NCI-H128 (cell line): ENCODE results near the gene GRAMD2B.
A peak's percentile ranks its signal among the peaks of the same experiment; 100 is the strongest.
"Not testable (repeated sequence)": the region's sequence is repeated elsewhere in the genome, so short reads cannot be mapped to it uniquely, and the experiment has no call there.

Experiments
- DNase-seq: peaks from one replicate; lab custom pipeline; 2025; ENCODE audit not compliant: unreplicated experiment; lab: John Stamatoyannopoulos, UW

Gene GRAMD2B, protein sequence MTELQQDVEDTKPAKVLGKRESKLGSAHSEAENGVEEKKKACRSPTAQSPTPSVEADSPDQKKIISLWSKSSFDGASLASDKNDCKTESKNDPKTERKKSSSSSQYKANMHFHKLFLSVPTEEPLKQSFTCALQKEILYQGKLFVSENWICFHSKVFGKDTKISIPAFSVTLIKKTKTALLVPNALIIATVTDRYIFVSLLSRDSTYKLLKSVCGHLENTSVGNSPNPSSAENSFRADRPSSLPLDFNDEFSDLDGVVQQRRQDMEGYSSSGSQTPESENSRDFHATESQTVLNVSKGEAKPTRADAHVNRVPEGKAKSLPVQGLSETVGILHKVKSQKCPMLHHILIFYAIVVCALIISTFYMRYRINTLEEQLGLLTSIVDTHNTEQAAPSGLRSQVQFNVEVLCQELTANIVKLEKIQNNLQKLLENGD

DNA sequence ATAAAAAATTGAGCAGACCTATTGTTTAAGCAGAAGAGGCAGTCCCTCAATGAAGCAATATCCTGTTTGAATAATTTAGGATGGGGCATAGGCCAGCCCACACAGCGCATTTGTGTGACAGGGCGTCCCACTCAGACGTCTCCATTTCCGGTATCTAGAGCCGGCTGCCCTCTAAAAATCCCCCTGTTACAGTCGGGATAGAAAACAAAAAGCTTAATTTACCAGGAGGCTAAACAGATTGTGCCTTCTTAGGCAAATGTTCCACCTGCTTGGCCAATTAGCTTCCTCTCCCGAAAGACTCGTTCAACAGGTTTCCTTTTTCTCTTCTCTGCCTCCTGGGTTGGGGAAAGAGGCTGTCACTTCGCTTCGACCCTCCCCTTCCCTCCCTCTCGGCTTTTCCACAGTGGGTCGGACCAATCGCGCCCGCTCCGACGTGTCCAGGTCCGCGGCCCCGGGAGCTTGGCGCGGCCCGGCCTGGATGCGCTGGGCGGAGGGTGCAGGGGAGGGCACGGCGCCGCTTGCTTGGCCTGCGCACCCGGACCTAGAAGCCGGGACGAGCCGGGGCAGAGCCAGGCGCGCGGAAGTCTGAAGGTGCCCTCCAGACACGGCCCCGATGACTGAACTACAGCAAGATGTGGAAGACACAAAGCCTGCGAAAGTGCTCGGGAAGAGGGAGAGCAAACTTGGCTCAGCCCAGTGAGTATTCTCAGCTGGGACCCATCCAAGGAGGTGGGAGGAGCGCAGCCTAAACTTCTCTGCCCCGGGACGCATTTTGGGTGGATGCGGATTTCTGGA is at the start of gene GRAMD2B:
TSS of gene GRAMD2B (plus strand) at position 416 of the 795 bp plus-strand sequence. CDS start at position 614, 198 bp downstream.
- peak; percentile 7 for DNase-seq

DNA sequence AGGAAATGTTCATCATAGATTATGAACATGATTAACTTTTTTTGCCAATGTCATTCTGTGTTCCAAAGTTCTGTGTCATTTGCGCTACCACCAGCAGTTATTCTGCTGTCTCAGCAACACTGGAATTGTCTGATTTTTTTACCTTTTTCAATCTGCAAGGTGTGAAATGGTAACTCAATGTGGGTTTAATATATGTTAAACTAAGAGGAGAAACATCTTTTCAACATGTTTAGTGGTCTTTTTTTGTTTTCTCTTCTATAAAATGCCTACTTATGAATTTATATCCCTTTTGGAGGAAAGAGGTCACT is 49.1 kb upstream of the GRAMD2B start:
- no peak for DNase-seq

DNA sequence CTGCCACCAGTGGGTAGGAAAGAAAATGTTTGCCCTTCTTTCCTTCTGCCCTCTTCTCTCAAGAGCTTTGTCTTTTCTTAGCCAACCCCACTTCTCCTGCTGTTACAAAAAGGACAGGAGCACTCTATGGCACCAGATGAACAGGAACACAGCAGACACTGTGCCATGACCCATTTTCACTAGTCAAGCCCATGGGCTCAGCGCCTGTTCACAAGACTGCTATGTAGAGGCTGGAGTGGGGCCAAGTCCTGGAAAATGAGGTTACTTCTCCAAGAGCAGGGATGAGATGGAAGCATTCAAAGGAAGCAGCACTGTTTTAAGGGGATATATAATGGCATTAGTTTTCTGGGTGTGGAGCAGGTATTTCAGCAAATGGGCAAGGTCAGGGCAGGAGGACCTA is 46.8 kb upstream of the GRAMD2B start:
- no peak for DNase-seq

DNA sequence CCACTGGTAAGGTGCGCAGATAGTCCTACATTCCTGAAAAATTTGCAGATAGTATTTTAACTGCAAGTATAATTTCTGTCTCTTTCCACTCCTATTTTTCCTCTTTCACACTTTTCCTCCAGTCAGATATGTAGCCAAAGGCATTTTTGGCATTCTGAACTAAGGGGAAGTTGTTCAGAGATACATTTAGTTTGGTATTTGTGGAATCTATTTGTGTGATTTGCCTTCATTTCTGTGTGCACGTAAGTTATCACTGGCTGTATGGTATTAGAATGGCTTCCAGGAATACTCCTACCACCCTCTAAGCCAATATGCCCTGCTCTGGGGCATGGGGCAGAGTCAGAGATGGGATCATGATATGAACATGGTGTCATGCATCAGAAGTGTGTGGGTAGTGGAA is 45.8 kb upstream of the GRAMD2B start:
- no peak for DNase-seq

DNA sequence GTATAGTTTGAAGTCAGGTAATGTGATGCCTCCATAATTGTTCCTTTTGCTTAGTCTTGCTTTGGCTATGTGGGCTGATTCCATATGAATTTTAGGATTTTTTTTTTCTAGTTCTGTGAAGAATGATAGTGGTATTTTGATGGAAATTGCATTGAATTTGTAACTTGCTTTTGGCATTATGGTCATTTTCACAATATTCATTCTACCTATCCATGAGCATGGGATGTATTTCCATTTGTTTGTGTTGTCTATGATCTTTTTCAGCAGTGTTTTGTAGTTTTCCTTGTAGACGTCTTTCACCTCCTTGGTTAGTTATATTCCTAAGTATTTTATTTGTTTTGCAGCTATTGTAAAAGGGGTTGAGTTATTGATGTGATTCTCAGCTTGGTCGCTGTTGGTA is 42.9 kb upstream of the GRAMD2B start:
- not testable (repeated sequence) for DNase-seq

DNA sequence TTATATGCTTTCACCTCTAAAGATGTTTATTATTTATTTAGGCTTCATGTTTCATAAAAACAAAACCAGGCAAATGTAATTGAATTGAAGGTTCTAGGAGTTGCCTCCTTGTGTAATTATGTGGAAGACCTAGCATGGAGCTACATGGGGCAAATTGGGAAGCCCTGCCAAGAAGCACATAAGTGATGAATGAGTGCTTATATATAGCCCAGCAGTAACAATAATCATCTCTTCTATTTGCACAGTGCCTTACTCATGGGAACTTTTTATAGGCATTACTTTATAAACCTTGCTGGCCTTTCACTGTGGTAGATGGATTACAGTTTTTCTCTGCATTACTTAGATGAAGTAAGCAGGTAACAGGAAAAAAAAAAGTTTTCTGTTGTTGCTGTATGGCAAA is 40.0 kb upstream of the GRAMD2B start:
- no peak for DNase-seq

DNA sequence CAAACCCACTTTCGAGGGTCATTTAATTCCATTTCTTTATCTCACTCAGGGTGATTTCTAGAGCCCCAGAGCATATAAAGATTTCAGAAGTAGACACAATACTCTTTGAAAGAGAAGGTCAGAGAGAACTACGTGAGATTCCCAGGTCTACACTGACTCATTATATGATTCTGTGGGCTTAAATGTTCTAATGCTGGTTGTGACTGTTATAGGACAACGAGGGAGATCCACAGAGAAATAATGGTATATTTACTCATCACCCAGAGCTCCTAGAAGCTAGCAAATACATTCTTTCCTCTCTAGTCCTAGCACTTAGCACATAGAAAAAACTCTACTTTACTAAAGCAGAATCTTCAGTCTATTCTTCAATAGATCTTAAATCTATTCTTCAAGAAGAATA is 39.4 kb upstream of the GRAMD2B start:
- DNase-seq = no peak

DNA sequence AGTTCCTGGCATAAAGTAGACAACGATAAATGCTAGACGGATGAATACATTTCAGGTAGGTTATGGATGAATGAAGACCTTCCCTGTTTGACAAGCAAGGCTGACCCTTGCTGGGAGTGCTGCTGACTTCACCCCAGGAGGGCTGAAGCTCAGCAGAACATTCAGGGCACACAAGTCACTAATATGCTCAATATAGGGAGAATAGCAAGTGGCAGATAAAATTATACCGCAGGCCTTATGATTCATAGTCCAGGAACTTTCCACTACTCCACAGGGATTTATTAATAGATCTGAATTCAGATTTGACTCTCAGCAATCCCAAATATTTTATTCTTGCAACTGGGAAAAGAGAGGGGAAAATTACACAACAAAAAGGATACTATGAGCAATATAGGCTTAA is 38.2 kb upstream of the GRAMD2B start:
- no peak for DNase-seq

DNA sequence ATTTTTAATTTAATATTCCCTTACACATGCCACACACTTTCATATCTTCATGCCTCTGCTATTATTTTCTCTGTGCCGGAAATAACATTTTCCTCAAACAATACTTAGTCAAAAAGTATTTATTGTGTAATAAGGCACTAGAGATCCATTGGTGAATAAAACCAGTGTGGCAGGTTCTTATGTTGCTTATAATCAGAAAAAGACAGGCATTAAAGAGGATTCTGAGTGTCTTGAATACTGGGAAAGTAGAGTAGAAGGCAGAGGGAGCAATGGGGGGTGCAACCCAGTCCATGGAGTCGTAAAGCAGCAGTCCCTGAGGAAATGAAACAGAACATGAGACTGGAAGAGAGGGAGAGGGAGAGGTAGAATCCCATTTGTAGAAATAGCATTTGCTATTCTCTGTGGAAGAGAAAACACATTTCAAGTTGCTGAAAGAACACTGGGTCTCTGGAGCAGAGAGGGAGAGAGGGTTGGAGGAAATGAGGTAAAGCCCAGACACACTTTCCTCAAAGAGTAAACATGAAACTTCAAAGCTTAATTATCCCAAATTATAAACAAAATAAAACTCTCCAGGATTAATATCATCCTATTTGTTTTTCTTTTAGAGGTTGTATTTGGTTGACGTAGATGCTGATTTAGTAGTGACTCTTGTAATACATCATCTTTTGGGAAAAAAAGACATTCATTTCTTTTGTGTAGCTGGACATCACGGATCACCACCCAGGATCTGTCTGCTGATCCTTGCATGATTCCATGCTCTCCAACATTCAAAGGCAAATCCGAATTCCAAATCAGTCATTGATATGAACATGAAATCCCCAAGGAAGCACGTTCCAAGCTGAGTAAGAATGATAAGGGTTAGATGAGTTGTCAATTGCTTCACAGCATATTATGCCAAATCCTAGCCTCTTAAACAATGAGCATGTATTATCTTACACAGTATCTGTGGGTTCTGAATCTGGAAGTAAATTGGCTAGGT is 37.4 kb upstream of the GRAMD2B start:
- no peak for DNase-seq

DNA sequence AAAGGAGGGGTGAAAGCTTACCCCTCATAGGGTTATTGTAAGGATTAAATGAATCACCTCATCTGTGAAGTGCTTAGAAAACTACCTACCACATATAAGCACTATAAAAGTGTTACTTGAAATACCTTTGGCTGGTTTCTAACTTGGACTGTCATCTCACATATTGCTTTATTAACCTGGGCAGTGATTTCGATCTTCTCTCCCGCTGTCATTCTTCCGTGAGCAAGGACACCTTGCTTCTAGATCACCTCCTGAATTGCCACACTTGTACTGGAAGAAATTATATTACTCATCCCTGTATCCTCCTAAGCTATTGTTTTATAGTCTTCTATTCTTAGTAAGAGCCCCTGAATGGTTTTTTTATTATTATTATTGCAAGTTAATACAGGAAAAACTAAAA is 34.0 kb upstream of the GRAMD2B start:
- no peak for DNase-seq

DNA sequence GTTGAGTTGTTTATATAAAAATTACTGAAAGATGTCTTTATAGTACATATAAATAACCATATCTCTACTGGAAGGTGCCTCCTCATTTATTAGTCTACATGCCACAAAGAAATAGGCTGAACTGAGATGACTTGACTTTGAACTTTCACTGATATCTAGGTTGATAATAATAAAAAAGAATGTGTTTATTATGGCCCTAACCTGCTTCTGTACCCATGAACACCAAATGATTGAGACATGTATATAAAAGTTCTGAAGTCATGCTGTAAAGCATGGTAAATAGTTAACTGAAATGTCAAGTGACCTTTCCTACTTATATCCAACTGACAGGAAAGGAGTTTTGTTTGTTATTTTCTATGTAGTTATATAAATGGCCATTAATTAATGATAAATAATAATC is 33.2 kb upstream of the GRAMD2B start:
- no peak for DNase-seq

DNA sequence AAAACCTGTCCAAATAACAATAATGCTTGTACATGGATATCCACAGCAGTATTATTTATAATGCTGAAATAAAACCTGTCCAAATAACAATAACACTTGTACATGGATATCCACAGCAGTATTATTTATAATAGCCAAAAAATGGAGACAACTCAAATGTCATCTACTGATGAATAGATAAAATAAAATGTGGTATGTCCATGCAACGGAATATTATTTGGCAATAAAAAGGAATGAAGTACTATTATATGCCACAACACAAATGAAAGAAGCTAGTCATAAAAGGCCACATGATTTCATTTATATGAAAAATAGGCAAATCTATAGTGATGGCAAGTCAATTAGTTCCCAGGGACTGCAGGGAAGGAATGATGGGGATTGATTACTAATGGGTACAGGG is 31.8 kb upstream of the GRAMD2B start:
- no peak for DNase-seq

DNA sequence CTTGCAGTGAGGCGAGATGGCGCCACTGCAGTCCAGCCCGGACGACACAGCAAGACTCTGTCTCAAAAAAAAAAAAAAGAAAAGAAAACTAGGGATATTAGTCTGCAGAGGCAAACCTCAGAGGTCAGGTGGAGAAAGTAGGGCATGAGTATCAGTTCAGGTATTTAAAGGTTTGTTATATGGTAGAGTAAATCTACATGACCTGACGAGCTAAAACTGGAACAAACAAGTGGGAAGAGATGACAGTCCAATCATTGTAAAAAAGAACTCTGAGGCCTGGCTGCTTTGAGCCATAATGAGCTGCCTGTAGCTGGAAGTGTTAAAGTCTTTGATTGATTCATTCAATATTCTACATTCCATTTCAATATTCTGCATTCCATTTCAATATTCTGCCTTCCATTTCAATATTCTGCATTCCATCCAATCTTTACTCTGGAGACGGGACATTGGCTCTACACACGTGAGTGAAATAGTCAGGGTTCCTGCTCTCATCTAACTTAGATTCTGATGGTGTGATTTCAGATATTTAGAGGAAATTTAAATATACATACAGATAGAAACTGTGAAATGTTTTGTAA is 28.9 kb upstream of the GRAMD2B start:
- DNase-seq = no peak

DNA sequence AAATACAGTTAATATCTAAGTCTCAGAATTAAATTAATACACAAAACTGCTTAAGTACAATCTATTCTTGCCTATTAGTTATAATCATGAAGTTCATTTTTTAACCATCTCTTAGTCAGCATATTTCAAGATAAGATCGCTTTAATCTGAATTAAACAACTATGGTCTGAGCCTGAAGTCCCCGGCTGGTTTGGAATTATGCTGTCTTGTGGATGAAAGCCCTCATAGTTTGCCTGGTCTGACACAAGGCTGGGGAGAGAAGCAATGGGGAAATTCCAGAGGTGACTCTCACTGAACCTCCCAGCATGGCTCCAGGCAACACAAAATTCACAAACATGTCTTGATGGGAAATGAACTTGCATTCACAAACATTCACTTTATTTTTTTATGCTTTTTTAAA is 28.0 kb upstream of the GRAMD2B start:
- DNase-seq = no peak

DNA sequence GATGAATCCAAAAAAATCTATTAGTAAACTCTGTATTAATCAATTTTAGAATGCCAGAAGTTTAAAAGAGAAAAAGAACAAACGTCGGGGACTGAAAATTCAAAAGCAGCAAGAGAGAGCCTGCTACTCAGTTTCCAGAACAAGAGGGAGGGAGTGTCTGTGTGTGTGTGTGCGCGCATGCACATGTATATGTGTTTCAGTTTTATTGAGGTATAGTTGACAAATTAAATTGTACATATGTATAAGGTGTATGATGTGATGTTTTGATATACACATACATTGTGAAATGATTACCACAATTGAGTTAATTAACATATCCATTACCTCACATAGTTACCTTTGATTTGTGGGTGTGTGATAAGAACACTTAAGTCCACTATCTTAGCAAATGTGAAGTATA is 27.6 kb upstream of the GRAMD2B start:
- DNase-seq = no peak

DNA sequence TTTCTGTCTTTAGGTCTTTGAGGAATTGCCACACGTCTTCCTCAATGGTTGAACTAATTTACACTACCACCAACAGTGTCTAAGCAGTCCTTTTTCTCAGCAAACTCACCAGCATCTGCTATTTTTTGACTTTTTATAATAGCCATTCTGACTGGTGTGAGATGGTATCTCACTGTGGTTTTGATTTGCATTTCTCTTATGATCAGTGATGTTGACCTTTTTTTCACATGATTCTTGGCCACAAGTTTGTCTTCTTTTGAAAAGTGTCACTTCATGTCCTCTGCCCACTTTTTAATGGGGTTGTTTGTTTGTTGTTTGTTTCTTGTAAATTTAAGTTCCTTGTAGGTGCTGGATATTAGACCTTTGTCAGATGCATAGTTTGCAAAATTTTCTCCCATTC is 26.5 kb upstream of the GRAMD2B start:
- DNase-seq = not testable (repeated sequence)

DNA sequence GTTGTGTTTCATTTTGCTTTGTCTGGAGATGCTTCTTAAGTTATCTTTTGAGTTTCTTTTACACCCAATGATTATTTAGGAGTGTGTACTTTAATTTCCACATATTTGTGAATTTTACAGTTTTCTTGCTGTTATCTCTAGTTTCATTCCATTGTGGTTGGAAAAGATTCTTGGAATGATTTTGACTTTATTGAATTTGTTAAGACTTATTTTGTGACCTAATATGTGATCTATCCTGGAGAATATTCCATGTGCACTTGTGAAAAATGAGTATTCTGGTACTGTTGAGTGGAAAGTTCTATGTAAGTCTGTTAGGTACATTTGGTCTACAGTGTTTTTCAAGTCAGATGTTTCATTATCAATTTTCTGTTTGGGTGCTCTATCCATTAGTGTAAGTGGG is 24.4 kb upstream of the GRAMD2B start:
- no peak for DNase-seq

DNA sequence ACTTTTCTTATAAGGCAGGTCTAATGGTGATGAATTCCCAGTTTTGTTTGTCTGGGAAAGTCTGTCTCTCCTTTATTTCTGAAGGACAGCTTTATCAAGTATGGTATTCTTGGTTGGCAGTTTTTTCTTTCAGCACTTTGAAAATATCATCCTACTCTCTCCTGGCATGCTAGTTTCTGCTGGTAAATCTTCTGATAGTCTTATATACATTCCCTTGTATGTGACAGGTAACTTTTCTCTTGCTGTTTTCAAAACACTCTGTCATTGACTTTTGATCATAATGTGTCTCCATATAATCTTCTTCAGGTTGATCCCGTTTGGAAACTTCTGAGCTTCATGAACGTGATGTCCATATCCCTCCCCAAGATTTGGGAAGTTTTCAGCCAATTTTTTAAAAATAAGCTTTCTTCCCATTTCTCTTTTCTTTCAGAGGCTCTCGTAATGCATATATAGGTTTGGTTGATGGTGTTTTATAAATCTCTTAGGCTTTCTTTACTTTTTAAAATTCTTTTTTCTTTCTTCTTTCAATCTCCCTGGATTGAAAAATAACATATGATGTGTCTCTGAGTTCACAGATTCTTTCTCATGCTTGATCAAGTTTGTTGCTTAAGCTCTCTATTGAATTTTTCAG is 22.5 kb upstream of the GRAMD2B start:
- DNase-seq = no peak

DNA sequence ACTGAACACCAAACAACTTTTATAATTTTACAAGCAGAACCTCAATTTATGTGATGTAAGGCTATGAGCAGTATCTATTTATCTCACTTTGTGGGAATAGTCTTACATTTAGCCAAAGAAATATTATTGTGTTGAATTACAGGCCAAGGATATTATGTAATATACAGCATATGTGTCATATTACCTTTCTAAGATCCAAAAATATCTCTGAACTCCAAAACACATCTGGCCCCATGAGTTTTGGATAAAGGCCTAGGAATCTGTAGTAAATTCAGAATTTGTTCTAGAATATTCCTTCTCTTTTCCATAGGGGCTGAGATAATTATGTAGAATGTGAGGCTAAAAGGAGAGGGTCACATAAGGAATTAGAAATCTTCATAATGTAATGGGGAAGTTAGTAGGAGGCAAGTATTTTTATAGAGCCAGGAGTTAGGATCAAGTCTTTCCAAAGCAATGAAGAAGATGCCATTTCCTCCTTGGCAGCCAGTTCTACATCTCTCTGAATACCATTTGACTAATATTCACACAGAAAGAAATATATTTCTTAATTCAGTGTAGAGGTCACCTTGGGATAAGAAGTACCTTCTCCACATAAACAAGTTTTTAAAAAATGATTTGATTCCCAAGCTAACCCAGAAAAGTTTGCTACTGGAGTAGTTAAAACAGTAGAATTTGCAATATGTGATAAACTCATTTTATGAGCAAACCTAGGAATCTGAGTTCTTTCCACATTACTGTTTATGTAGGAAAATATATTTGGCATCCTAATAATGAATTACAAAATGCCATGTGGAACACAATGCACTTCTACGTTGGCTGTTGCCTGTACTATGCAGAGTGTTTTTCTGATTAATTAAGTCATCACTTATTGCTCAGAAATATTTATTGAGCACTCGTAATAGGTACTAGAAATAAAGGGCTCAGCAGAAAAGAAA is 20.3 kb upstream of the GRAMD2B start:
- DNase-seq = no peak
